Superior temporal gyrus (tissue), 1 donor: ENCODE results near the gene GLRX5.
"Not testable (repeated sequence)": the region's sequence is repeated elsewhere in the genome, so short reads cannot be mapped to it uniquely, and the experiment has no call there.

ENCODE experiments used
- DNase-seq: peaks from one replicate; pipeline ENCODE4 v3.0.0-alpha.2; 2016; ENCODE audit errors: extremely low spot score

The GLRX5 gene

GRCh38 chr14:95499354-95499750, 35.5 kb upstream of the GLRX5 start:
- DNase-seq, result no peak

- DNase-seq, result peak; percentile 92
Measured at GRCh38 chr14:95500201-95500681, 34.6 kb upstream of the GLRX5 start.

- DNase-seq, result peak; percentile 84
Measured at GRCh38 chr14:95500772-95501401, 34.0 kb upstream of the GLRX5 start.

- no peak for DNase-seq
Measured at GRCh38 chr14:95502381-95502950, 32.4 kb upstream of the GLRX5 start.

GRCh38 chr14:95503365-95504134, 31.3 kb upstream of the GLRX5 start:
- no peak for DNase-seq

GRCh38 chr14:95504135-95505029, 30.5 kb upstream of the GLRX5 start:
- no peak for DNase-seq

- no peak for DNase-seq
Measured at GRCh38 chr14:95505030-95505589, 29.7 kb upstream of the GLRX5 start.

- DNase-seq, result peak; percentile 57
Measured at GRCh38 chr14:95507174-95507573, 27.7 kb upstream of the GLRX5 start.

- DNase-seq, result no peak
Measured at GRCh38 chr14:95507701-95508103, 27.1 kb upstream of the GLRX5 start.

- DNase-seq, result no peak
Measured at GRCh38 chr14:95508377-95508776, 26.5 kb upstream of the GLRX5 start.

GRCh38 chr14:95509495-95509894, 25.4 kb upstream of the GLRX5 start:
- DNase-seq, result no peak

- DNase-seq, result not testable (repeated sequence)
Measured at GRCh38 chr14:95510344-95510743, 24.5 kb upstream of the GLRX5 start.

GRCh38 chr14:95510804-95511203, 24.0 kb upstream of the GLRX5 start:
- DNase-seq, result no peak

GRCh38 chr14:95511687-95512086, 23.2 kb upstream of the GLRX5 start:
- DNase-seq, result no peak

GRCh38 chr14:95513291-95513690, 21.6 kb upstream of the GLRX5 start:
- DNase-seq, result no peak

- DNase-seq, result no peak
Measured at GRCh38 chr14:95514131-95515079, 20.4 kb upstream of the GLRX5 start.

- no peak for DNase-seq
Measured at GRCh38 chr14:95515080-95515489, 19.8 kb upstream of the GLRX5 start.

- peak; percentile 62 for DNase-seq
Measured at GRCh38 chr14:95515596-95516552, 19.0 kb upstream of the GLRX5 start.

GRCh38 chr14:95516554-95517181, 18.2 kb upstream of the GLRX5 start, which contains the start of gene SYNE3:
Gene SYNE3, minus strand, starts transcription at chr14:95516650. Its CDS starts 40,829 bp downstream, at chr14:95475821.
- no peak for DNase-seq
